HL-60 (cell line): ENCODE measurements around the gene APBB2.

Source experiments
- CTCF ChIP-seq: IDR thresholded peaks from one replicate; pipeline ENCODE4 v1.5.1; 2011; ENCODE audit warnings: low read length, control low read depth, inconsistent platforms; ENCODE audit not compliant: insufficient read depth
- GABPA ChIP-seq: IDR thresholded peaks from 2 replicates; pipeline ENCODE4 v1.6.1; 2012; ENCODE audit warnings: low read depth
- POLR2AphosphoS5 ChIP-seq: IDR thresholded peaks from 2 replicates; pipeline ENCODE4 v1.6.1; 2012; ENCODE audit warnings: low read depth
- SPI1 ChIP-seq: IDR thresholded peaks from 2 replicates; pipeline ENCODE4 v1.6.1; 2012; ENCODE audit warnings: low read depth, mild to moderate bottlenecking, borderline replicate concordance
- TF ChIP-seq, protein P1 (sequence below): IDR thresholded peaks from 2 replicates; pipeline ENCODE4 v1.6.1; 2012; ENCODE audit warnings: low read depth; ENCODE audit not compliant: insufficient replicate concordance

- TF ChIP-seq CTCF (no peak), POLR2AphosphoS5 (no peak), GABPA (no peak), SPI1 (no peak)
- TF ChIP-seq, protein P1, sequence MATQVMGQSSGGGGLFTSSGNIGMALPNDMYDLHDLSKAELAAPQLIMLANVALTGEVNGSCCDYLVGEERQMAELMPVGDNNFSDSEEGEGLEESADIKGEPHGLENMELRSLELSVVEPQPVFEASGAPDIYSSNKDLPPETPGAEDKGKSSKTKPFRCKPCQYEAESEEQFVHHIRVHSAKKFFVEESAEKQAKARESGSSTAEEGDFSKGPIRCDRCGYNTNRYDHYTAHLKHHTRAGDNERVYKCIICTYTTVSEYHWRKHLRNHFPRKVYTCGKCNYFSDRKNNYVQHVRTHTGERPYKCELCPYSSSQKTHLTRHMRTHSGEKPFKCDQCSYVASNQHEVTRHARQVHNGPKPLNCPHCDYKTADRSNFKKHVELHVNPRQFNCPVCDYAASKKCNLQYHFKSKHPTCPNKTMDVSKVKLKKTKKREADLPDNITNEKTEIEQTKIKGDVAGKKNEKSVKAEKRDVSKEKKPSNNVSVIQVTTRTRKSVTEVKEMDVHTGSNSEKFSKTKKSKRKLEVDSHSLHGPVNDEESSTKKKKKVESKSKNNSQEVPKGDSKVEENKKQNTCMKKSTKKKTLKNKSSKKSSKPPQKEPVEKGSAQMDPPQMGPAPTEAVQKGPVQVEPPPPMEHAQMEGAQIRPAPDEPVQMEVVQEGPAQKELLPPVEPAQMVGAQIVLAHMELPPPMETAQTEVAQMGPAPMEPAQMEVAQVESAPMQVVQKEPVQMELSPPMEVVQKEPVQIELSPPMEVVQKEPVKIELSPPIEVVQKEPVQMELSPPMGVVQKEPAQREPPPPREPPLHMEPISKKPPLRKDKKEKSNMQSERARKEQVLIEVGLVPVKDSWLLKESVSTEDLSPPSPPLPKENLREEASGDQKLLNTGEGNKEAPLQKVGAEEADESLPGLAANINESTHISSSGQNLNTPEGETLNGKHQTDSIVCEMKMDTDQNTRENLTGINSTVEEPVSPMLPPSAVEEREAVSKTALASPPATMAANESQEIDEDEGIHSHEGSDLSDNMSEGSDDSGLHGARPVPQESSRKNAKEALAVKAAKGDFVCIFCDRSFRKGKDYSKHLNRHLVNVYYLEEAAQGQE: no peak
Observed at GRCh38 chr4:40848940-40849339, 365.4 kb downstream of the APBB2 start.
